Testis (tissue), 3 donors: ENCODE measurements around the gene SYT1. TPM values are rescaled to one million over a fixed set of nuclear protein-coding genes. Genes with fewer than 3 reads are reported as not detected.

Experiments
- DNase-seq: peaks from one replicate; pipeline ENCODE4 v3.0.0-alpha.2; 2019
- H3K27ac ChIP-seq, 2 donors: fragments of 200-600 bp; sonication (generic); one replicate each; pipeline ENCODE4 v1.5.1; 2019
- H3K27me3 ChIP-seq: fragments of 200-600 bp; sonication (generic); one replicate; pipeline ENCODE4 v1.5.1; 2019
- H3K36me3 ChIP-seq: fragments of 200-600 bp; sonication (generic); one replicate; pipeline ENCODE4 v1.5.1; 2017; ENCODE audit warnings: low read depth; ENCODE audit errors: missing control alignments
- H3K4me1 ChIP-seq: fragments of 200-600 bp; sonication (generic); one replicate; pipeline ENCODE4 v1.5.1; 2019
- H3K4me3 ChIP-seq, 2 donors: fragments of 200-600 bp; sonication (generic); one replicate each; pipeline ENCODE4 v1.5.1; 2017 to 2019
- H3K9me3 ChIP-seq: fragments of 200-600 bp; sonication (generic); one replicate; pipeline ENCODE4 v1.5.1; 2017
- POLR2A ChIP-seq: fragments of 450-650 bp; IDR thresholded peaks from one replicate; pipeline ENCODE4 v1.6.1; 2017; ENCODE audit warnings: antibody characterized with exemption, mild to moderate bottlenecking, moderate library complexity
- WGBS, 2 donors: methylation state at CpG; one replicate each; pipeline ENCODE4 v1.1.5; 2018; 5-methylcytosine and 5-hydroxymethylcytosine counted together
- intact Hi-C: fragments of 100-400 bp; cut with DNase I; formaldehyde crosslinking; loops from one replicate; pipeline ENCODE4 v1.15.1; 2023; ENCODE audit warnings: low total_unique reads
- polyA plus RNA-seq: library from polyadenylated mRNA; stranded (reverse); fragments of 350-450 nt; fragmentation: Illumina TruSeq; extraction: RNeasy Lipid Tissue Mini Kit (QIAGEN cat#74804); gene quantifications from one replicate; pipeline ENCODE4 v1.2.3, GENCODE V29; 2014; ENCODE audit warnings: low read depth, low replicate concordance; ENCODE audit not compliant: insufficient read depth
- total RNA-seq, 2 donors: library from RNA; depleted of rRNA; stranded (reverse); fragments of >200 nt; gene quantifications; one replicate each; pipeline ENCODE4 v1.2.3, GENCODE V29; 2016
- TF ChIP-seq, protein P1 (sequence below), 3 experiments: fragments of 450-650 bp in 2 of 3; fragments of 200-600 bp in 1 of 3; sonication (generic) in 1 of 3; IDR thresholded peaks; one replicate each; pipeline ENCODE4 v1.5.1; 2016 to 2019; ENCODE audit warnings: antibody characterized with exemption in 3 of 3, mild to moderate bottlenecking in 2 of 3, moderate library complexity in 1 of 3

The SYT1 gene
- total and polyA plus RNA-seq, 3 donors from 2014 or later = 1.1 to 1.7 (median 1.3) TPM

GRCh38 chr12:79069009-79069408, 204.4 kb downstream of the SYT1 start:
- TF ChIP-seq, protein P1, sequence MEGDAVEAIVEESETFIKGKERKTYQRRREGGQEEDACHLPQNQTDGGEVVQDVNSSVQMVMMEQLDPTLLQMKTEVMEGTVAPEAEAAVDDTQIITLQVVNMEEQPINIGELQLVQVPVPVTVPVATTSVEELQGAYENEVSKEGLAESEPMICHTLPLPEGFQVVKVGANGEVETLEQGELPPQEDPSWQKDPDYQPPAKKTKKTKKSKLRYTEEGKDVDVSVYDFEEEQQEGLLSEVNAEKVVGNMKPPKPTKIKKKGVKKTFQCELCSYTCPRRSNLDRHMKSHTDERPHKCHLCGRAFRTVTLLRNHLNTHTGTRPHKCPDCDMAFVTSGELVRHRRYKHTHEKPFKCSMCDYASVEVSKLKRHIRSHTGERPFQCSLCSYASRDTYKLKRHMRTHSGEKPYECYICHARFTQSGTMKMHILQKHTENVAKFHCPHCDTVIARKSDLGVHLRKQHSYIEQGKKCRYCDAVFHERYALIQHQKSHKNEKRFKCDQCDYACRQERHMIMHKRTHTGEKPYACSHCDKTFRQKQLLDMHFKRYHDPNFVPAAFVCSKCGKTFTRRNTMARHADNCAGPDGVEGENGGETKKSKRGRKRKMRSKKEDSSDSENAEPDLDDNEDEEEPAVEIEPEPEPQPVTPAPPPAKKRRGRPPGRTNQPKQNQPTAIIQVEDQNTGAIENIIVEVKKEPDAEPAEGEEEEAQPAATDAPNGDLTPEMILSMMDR (IDR thresholded peaks at IDR 0.05) = no peak
- TF ChIP-seq POLR2A = no peak
- H3K36me3 ChIP-seq = no peaks in the 10 kb centered on the region
- intact Hi-C loops = no loop called here
- no peaks in the 10 kb centered on the region for H3K4me1 ChIP-seq
- no peak for DNase-seq
- H3K27ac ChIP-seq = no peak overlapping the region
- H3K4me3 ChIP-seq = no peak overlapping the region
- H3K9me3 ChIP-seq = no peaks in the 10 kb centered on the region
- H3K27me3 ChIP-seq = no peaks in the 10 kb centered on the region

DNA sequence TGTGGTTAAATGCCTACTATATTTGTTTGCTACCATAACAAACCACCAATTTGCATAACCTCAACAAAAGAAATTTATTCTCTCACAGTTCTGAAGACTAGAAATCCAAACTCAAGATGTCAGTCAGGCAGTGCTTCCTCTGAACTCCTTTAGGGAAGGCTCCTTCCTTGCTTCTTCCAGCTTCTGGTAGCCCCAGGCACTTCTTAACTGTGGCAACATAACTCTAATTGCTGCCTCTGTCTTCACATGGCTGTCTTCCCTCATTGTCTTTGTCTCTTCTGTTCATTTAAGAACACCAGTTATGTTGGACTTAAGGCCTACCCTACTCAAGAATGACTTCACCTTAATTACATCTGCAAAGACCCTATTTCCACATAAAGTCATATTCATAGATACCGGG, 206.9 kb downstream of the SYT1 start:
- intact Hi-C loops = no loop called here
- H3K4me3 ChIP-seq = no peak overlapping the region
- TF ChIP-seq POLR2A = no peak
- TF ChIP-seq, protein P1 (IDR thresholded peaks at IDR 0.05) = no peak
- DNase-seq = no peak
- H3K27me3 ChIP-seq = no peaks in the 10 kb centered on the region
- 88 to 96% methylated on average over 1 of the region's 1 CpG for WGBS, 2 donors
- H3K36me3 ChIP-seq = no peaks in the 10 kb centered on the region
- no peaks in the 10 kb centered on the region for H3K9me3 ChIP-seq
- H3K4me1 ChIP-seq = no peaks in the 10 kb centered on the region
- no peak overlapping the region for H3K27ac ChIP-seq

GRCh38 chr12:79073506-79073905, 208.9 kb downstream of the SYT1 start:
- intact Hi-C loops = no loop called here
- 95% methylated on average over 2 of the region's 2 CpGs for WGBS, 2 donors

DNA sequence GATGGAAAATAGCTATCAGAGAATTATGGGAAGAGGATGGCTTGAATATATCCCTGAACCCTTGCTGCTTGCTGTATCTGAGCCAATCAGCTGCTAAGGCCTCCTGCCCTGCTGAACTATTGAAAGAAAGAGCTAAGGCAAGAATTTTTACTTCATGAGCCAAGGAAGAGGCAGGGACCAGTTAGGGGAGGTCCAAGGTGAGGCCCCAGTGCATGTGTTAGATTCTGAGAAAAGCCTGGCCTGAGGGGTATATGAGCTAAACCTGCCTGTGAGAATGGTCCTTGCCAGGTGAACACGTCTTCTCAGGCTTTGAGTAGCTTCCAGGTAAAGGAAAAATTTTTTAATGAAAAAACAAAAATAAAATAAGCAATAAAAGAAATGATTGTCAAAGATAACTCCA, 218.0 kb downstream of the SYT1 start:
- Histone ChIP-seq H3K4me1 (no peaks in the 10 kb centered on the region), H3K9me3 (no peaks in the 10 kb centered on the region), H3K27ac (no peak overlapping the region), H3K4me3 (no peak overlapping the region), H3K36me3 (no peaks in the 10 kb centered on the region), H3K27me3 (no peaks in the 10 kb centered on the region)
- DNase-seq = no peak
- WGBS, 2 donors = 80 to 93% methylated on average over 1 of the region's 1 CpG
- no peak for TF ChIP-seq POLR2A
- TF ChIP-seq, protein P1 (IDR thresholded peaks at IDR 0.05) = no peak
- intact Hi-C loops = no loop called here

More at GRCh38 chr12:79073506-79073905, 208.9 kb downstream of the SYT1 start:
- no peaks in the 10 kb centered on the region for H3K9me3 ChIP-seq
- H3K27ac ChIP-seq = no peak overlapping the region
- no peak for DNase-seq
- no peaks in the 10 kb centered on the region for H3K36me3 ChIP-seq
- H3K4me1 ChIP-seq = no peaks in the 10 kb centered on the region
- no peak overlapping the region for H3K4me3 ChIP-seq
- no peaks in the 10 kb centered on the region for H3K27me3 ChIP-seq
- TF ChIP-seq POLR2A = no peak
- TF ChIP-seq, protein P1 (IDR thresholded peaks at IDR 0.05) = no peak

DNA sequence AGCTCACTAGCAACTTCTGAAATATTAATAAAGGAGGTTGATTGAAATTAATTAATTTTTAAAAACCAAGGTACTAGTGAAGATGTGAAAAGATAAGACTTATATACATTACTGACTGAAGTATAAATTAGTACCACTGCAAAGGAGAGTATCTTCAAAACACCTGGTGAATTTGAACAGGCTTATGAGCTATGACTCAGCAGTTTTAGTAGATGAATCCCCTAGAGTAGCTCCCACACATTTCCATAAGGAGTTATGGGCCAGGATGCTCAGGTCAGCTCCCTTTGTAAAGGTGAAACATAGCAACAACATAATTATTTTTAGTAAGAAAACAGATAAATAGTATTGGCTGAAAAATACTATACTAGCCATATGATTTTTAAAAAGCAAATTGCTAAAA, 218.6 kb downstream of the SYT1 start:
- no peak for DNase-seq
- H3K27ac ChIP-seq = no peak overlapping the region
- H3K27me3 ChIP-seq = no peaks in the 10 kb centered on the region
- TF ChIP-seq POLR2A = no peak
- TF ChIP-seq, protein P1 (IDR thresholded peaks at IDR 0.05) = no peak
- intact Hi-C loops = no loop called here
- no peaks in the 10 kb centered on the region for H3K36me3 ChIP-seq
- H3K9me3 ChIP-seq = no peaks in the 10 kb centered on the region
- H3K4me3 ChIP-seq = no peak overlapping the region
- no peaks in the 10 kb centered on the region for H3K4me1 ChIP-seq
